Measurements from ENCODE around the gene C10orf71. TPM values are rescaled to one million over a fixed set of nuclear protein-coding genes. Genes with fewer than 3 reads are reported as not detected.

C10orf71 gene
- total and polyA plus RNA-seq, 7 donors = not detected

DNA sequence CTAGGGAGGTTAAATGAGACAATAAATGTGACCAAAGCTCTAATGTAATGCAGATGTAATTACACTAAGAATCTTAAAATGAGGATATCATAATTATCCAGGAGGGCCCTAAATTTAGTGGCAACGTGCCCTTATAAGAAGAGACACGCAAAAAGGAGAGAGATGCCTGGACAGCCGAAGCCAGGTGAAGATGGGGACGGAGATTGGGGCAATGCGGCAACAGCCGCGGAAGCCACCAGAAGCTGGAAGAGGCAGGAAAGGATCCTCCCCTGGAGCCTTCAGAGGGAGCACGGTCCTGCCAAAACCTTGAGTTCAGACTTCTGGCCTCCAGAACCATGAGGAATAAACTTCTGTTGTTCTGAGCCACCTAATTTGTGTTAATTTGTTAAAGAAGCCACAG is 25.3 kb upstream of the C10orf71 start:
- Histone ChIP-seq H3K27ac (no peak overlapping the region), H3K9me3 (no peaks in the 10 kb centered on the region), H3K4me3 (no peak overlapping the region), H3K27me3 (no peaks in the 10 kb centered on the region), H3K36me3 (no peaks in the 10 kb centered on the region), H3K4me1 (peaks cover 0 to 4% (median 0%) of the 10 kb centered on the region in 4 donors)
- DNase-seq = no peak
- TF ChIP-seq, protein P1, sequence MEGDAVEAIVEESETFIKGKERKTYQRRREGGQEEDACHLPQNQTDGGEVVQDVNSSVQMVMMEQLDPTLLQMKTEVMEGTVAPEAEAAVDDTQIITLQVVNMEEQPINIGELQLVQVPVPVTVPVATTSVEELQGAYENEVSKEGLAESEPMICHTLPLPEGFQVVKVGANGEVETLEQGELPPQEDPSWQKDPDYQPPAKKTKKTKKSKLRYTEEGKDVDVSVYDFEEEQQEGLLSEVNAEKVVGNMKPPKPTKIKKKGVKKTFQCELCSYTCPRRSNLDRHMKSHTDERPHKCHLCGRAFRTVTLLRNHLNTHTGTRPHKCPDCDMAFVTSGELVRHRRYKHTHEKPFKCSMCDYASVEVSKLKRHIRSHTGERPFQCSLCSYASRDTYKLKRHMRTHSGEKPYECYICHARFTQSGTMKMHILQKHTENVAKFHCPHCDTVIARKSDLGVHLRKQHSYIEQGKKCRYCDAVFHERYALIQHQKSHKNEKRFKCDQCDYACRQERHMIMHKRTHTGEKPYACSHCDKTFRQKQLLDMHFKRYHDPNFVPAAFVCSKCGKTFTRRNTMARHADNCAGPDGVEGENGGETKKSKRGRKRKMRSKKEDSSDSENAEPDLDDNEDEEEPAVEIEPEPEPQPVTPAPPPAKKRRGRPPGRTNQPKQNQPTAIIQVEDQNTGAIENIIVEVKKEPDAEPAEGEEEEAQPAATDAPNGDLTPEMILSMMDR (IDR thresholded peaks at IDR 0.05) = no peak
- TF ChIP-seq POLR2AphosphoS5 (IDR thresholded peaks at IDR 0.05) (no peak), EP300 (IDR thresholded peaks at IDR 0.05) (no peak), POLR2A (IDR thresholded peaks at IDR 0.05) (no peak)
- intact Hi-C loops (cut with DNase I) = no loop called here
- WGBS, 2 donors = 87 to 96% methylated on average over 8 of the region's 8 CpGs

DNA sequence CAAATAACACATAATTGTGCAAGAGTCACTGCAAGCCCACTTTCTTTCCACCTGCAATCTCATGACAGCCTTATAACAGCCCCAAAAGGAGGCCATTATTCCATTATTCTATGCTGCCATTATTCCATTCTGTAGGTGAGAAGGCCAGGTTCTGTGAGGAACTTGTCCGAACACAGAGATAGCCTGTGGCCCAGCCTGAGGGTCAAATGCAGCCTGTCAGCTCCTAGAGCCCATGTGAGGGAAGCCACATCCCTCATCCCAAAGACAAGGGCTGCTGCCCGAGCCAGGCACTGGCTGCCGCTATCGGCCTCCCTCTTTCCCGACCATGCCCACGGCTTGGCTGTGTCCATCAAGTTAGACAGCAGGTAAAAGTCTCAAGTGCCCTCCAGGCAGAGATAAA is 24.1 kb upstream of the C10orf71 start:
- TF ChIP-seq POLR2AphosphoS5 (IDR thresholded peaks at IDR 0.05) (no peak), EP300 (IDR thresholded peaks at IDR 0.05) (no peak), POLR2A (IDR thresholded peaks at IDR 0.05) (no peak)
- TF ChIP-seq, protein P1 (IDR thresholded peaks at IDR 0.05) = no peak
- WGBS, 2 donors = 69 to 91% methylated on average over 6 of the region's 6 CpGs
- Histone ChIP-seq H3K27me3 (no peaks in the 10 kb centered on the region), H3K9me3 (no peaks in the 10 kb centered on the region), H3K4me3 (no peak overlapping the region), H3K27ac (no peak overlapping the region), H3K36me3 (no peaks in the 10 kb centered on the region), H3K4me1 (peaks cover 0 to 4% (median 0%) of the 10 kb centered on the region in 4 donors)
- intact Hi-C loops (cut with DNase I) = no loop called here
- no peak for DNase-seq

DNA sequence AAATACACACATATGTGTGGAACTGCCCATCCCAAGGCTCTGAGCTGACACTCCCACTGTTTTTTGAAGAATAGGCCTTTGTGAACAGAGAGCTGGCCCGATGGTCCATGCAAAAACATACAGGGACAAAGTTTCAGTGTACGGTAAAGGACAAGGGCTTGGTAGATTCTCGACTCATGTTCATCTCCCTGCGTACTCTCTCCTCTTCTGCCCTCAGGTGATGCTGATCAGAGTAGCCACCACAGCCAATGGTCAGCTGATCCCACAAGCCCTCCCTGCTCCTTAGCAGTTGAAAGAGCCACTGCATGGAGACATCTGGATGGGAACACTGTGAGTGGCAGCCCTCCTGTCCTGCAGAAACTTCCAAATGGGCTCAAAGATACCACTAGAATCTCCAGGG is 23.1 kb upstream of the C10orf71 start:
- TF ChIP-seq POLR2AphosphoS5 (IDR thresholded peaks at IDR 0.05) = no peak
- TF ChIP-seq, protein P1 (IDR thresholded peaks at IDR 0.05) = no peak
- no peak for TF ChIP-seq EP300 (IDR thresholded peaks at IDR 0.05)
- no peak for TF ChIP-seq POLR2A (IDR thresholded peaks at IDR 0.05)
- Histone ChIP-seq H3K27ac (no peak overlapping the region), H3K9me3 (no peaks in the 10 kb centered on the region), H3K4me3 (no peak overlapping the region), H3K36me3 (no peaks in the 10 kb centered on the region), H3K27me3 (no peaks in the 10 kb centered on the region), H3K4me1 (peaks cover 0 to 4% (median 0%) of the 10 kb centered on the region in 4 donors)
- 85 to 91% methylated on average over 4 of the region's 4 CpGs for WGBS, 2 donors
- intact Hi-C loops (cut with DNase I) = no loop called here
- no peak for DNase-seq

DNA sequence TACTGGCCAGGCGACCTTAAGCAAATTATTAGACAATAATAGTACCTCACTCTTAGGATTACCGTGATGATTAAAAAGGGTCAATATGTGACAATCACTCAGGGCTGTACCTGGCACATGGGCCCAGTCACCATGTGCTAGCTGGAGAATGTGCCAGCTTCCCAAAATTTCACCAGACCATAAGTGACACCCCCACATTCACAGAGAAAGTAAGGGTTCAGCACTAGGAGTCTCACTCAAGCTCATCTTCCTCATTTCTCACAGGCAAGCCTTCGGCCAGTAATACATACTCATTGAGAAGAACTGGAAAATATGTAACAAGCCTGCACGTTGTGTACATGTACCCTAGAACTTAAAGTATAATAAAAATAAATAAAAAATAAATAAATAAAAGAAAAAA is 22.4 kb upstream of the C10orf71 start:
- H3K9me3 ChIP-seq = no peaks in the 10 kb centered on the region
- TF ChIP-seq POLR2A (IDR thresholded peaks at IDR 0.05) = no peak
- TF ChIP-seq, protein P1 (IDR thresholded peaks at IDR 0.05) = no peak
- no peak for TF ChIP-seq POLR2AphosphoS5 (IDR thresholded peaks at IDR 0.05)
- no peak for TF ChIP-seq EP300 (IDR thresholded peaks at IDR 0.05)
- WGBS, 2 donors = 86 to 92% methylated on average over 4 of the region's 4 CpGs
- DNase-seq = no peak
- no peaks in the 10 kb centered on the region for H3K27me3 ChIP-seq
- H3K27ac ChIP-seq = no peak overlapping the region
- H3K36me3 ChIP-seq = no peaks in the 10 kb centered on the region
- intact Hi-C loops (cut with DNase I) = no loop called here
- H3K4me1 ChIP-seq = peaks cover 0 to 4% (median 0%) of the 10 kb centered on the region in 4 donors
- no peak overlapping the region for H3K4me3 ChIP-seq

- no peak overlapping the region for H3K4me3 ChIP-seq
- 69 to 86% methylated on average over 5 of the region's 5 CpGs for WGBS, 2 donors
- no peaks in the 10 kb centered on the region for H3K36me3 ChIP-seq
- H3K9me3 ChIP-seq = no peaks in the 10 kb centered on the region
- no peak for TF ChIP-seq POLR2AphosphoS5 (IDR thresholded peaks at IDR 0.05)
- TF ChIP-seq, protein P1 (IDR thresholded peaks at IDR 0.05) = no peak
- TF ChIP-seq POLR2A (IDR thresholded peaks at IDR 0.05) = no peak
- no peak for TF ChIP-seq EP300 (IDR thresholded peaks at IDR 0.05)
- no peak for DNase-seq
- H3K27ac ChIP-seq = no peak overlapping the region
- no peaks in the 10 kb centered on the region for H3K27me3 ChIP-seq
- H3K4me1 ChIP-seq = no peaks in the 10 kb centered on the region
- intact Hi-C loops (cut with DNase I) = no loop called here
Observed at GRCh38 chr10:49277973-49278372, 21.0 kb upstream of the C10orf71 start.
